A673 (cell line): ENCODE results near the gene FAM168B. TPM values are rescaled to one million over a fixed set of nuclear protein-coding genes. Genes with fewer than 3 reads are reported as not detected.

ENCODE experiments used
- BruUV-seq: library from RNA; stranded (reverse); fragments of 400-500 nt; replicated peaks from 2 replicates; lab custom pipeline; 2021; lab: Mats Ljungman, UMichigan
- CTCF ChIA-PET: fragments of 300-600 bp; sonication (Branson Sonifier 250); formaldehyde crosslinking; loops from one replicate; lab custom pipeline; 2022; ENCODE audit warnings: antibody characterized with exemption; lab: Charles Lee
- POLR2A ChIA-PET: fragments of 300-600 bp; sonication (Branson Sonifier 250); formaldehyde crosslinking; loops from one replicate; lab custom pipeline; 2022; ENCODE audit warnings: antibody characterized with exemption; ENCODE audit not compliant: low non-redundant PET; lab: Charles Lee
- DNase-seq: peaks from one replicate; pipeline ENCODE4 v3.0.0-alpha.2; 2015; ENCODE audit warnings: low spot score
- H3K27ac ChIP-seq: fragments of 200-600 bp; sonication (generic); 2 replicates; pipeline ENCODE4 v1.5.1; 2016; ENCODE audit warnings: mixed run types, low read depth, mild to moderate bottlenecking, mixed read lengths, antibody characterized with exemption, low read length; ENCODE audit not compliant: poor library complexity, severe bottlenecking
- H3K27me3 ChIP-seq: fragments of 200-600 bp; sonication (generic); replicated peaks from 2 replicates; pipeline ENCODE4 v1.6.1; 2017; ENCODE audit warnings: mixed run types, low read depth, mild to moderate bottlenecking, mixed read lengths, antibody characterized with exemption, low read length; ENCODE audit not compliant: insufficient read depth, poor library complexity
- H3K36me3 ChIP-seq: fragments of 200-600 bp; sonication (generic); 2 replicates; pipeline ENCODE4 v1.6.1; 2016; ENCODE audit warnings: mixed run types, mild to moderate bottlenecking, mixed read lengths, antibody characterized with exemption, low read length; ENCODE audit not compliant: insufficient read depth, poor library complexity, severe bottlenecking
- H3K4me1 ChIP-seq: fragments of 200-600 bp; sonication (generic); 2 replicates; pipeline ENCODE4 v1.6.1; 2017; ENCODE audit warnings: mixed run types, mild to moderate bottlenecking, mixed read lengths, antibody characterized with exemption, low read length; ENCODE audit not compliant: insufficient read depth, poor library complexity, severe bottlenecking
- H3K4me3 ChIP-seq: fragments of 200-600 bp; sonication (generic); 2 replicates; pipeline ENCODE4 v1.5.1; 2016; ENCODE audit warnings: low read depth, mixed run types, mild to moderate bottlenecking, mixed read lengths, low read length; ENCODE audit not compliant: poor library complexity, severe bottlenecking
- H3K9me3 ChIP-seq: fragments of 200-600 bp; sonication (generic); 2 replicates; pipeline ENCODE4 v1.6.1; 2016; ENCODE audit warnings: mixed run types, low read depth, mild to moderate bottlenecking, mixed read lengths, antibody characterized with exemption, low read length; ENCODE audit not compliant: poor library complexity, severe bottlenecking
- CTCF ChIP-seq: fragments of 300-800, 200-600 bp; sonication (generic); conservative IDR thresholded peaks from 2 replicates; pipeline ENCODE4 v1.5.1; 2017; ENCODE audit warnings: low read depth, mild to moderate bottlenecking, antibody characterized with exemption, low read length, moderate library complexity, mixed read lengths
- EZH2 ChIP-seq: fragments of 200-600 bp; sonication (generic); IDR thresholded peaks from 2 replicates; pipeline ENCODE4 v1.6.1; 2017; ENCODE audit warnings: borderline replicate concordance, low read depth, mild to moderate bottlenecking, mixed read lengths, antibody characterized with exemption, low read length; ENCODE audit not compliant: poor library complexity, severe bottlenecking
- intact Hi-C: fragments of 100-400 bp; cut with micrococcal nuclease; formaldehyde crosslinking; loops from one replicate; pipeline ENCODE4 v1.10.0; 2022; ENCODE audit not compliant: unreplicated experiment
- total RNA-seq: library from RNA; stranded (reverse); gene quantifications from 2 replicates; pipeline ENCODE4 v1.2.3, GENCODE V29; 2021

The FAM168B gene
- total RNA-seq, 1 experiment from 2014 or later = 149 TPM

GRCh38 chr2:131023758-131024157 is 69.5 kb downstream of the FAM168B start:
- H3K27ac ChIP-seq = no peak overlapping the region
- no TSS peak for BruUV-seq
- no peaks in the 10 kb centered on the region for H3K4me1 ChIP-seq
- no peak for DNase-seq
- TF ChIP-seq CTCF = no peak
- TF ChIP-seq EZH2 = no peak
- ChIA-PET POLR2A (no interaction called here), CTCF (no interaction called here)
- intact Hi-C loops = no loop called here
- no peaks in the 10 kb centered on the region for H3K9me3 ChIP-seq
- H3K4me3 ChIP-seq = no peak overlapping the region
- peaks cover 2% of the 10 kb centered on the region for H3K27me3 ChIP-seq
- no peaks in the 10 kb centered on the region for H3K36me3 ChIP-seq

- BruUV-seq = no TSS peak
- DNase-seq = no peak
- peaks cover 11% of the 10 kb centered on the region for H3K27me3 ChIP-seq
- H3K4me3 ChIP-seq = no peak overlapping the region
- H3K9me3 ChIP-seq = no peaks in the 10 kb centered on the region
- no peak overlapping the region for H3K27ac ChIP-seq
- TF ChIP-seq EZH2 (no peak), CTCF (no peak)
- no peaks in the 10 kb centered on the region for H3K36me3 ChIP-seq
- intact Hi-C loops = no loop called here
- POLR2A ChIA-PET = no interaction called here
- H3K4me1 ChIP-seq = no peaks in the 10 kb centered on the region
- CTCF ChIA-PET = no interaction called here
These were observed 70.5 kb downstream of the FAM168B start for GRCh38 chr2:131022731-131023130.

- Histone ChIP-seq H3K36me3 (no peaks in the 10 kb centered on the region), H3K27ac (no peak overlapping the region), H3K9me3 (no peaks in the 10 kb centered on the region), H3K4me1 (no peaks in the 10 kb centered on the region), H3K4me3 (no peak overlapping the region), H3K27me3 (peaks cover 28% of the 10 kb centered on the region)
- POLR2A ChIA-PET = no interaction called here
- intact Hi-C loops = no loop called here
- BruUV-seq = no TSS peak
- TF ChIP-seq CTCF (no peak), EZH2 (no peak)
- CTCF ChIA-PET = no interaction called here
- no peak for DNase-seq
These were observed 76.2 kb downstream of the FAM168B start for GRCh38 chr2:131016826-131017741.
